Measurements from ENCODE around the gene PPP1R12A. TPM values are rescaled to one million over a fixed set of nuclear protein-coding genes. Genes with fewer than 3 reads are reported as not detected.

PPP1R12A gene
- total RNA-seq, 1 donor from 2014 or later, result 95.8 TPM

- Histone ChIP-seq H3K27ac (no peak overlapping the region), H3K9me3 (no peaks in the 10 kb centered on the region), H3K27me3 (no peaks in the 10 kb centered on the region), H3K4me3 (no peak overlapping the region), H3K4me1 (peaks cover 12% of the 10 kb centered on the region), H3K36me3 (peaks cover 0 to 30% of the 10 kb centered on the region in 2 donors)
- TF ChIP-seq POLR2A (IDR thresholded peaks at IDR 0.05) (no peak), CTCF (IDR thresholded peaks at IDR 0.05) (no peak), POLR2AphosphoS5 (IDR thresholded peaks at IDR 0.05; ENCODE audit: insufficient read depth in 1 of 2, low read depth in 1 of 2) (no peak)
- no peak for DNase-seq (ENCODE audit: extremely low spot score in 2 of 2)
- intact Hi-C loops (cut with DNase I), result no loop called here
Observed at GRCh38 chr12:79841248-79841877, 93.5 kb downstream of the PPP1R12A start.

- H3K36me3 ChIP-seq, result peaks cover 0 to 12% of the 10 kb centered on the region in 2 donors
- no peak for DNase-seq (ENCODE audit: extremely low spot score in 2 of 2)
- intact Hi-C loops (cut with DNase I), result no loop called here
- no peaks in the 10 kb centered on the region for H3K27me3 ChIP-seq
- H3K4me1 ChIP-seq, result peaks cover 12% of the 10 kb centered on the region
- H3K27ac ChIP-seq, result no peak overlapping the region
- TF ChIP-seq POLR2AphosphoS5 (IDR thresholded peaks at IDR 0.05; ENCODE audit: insufficient read depth in 1 of 2, low read depth in 1 of 2) (no peak), POLR2A (IDR thresholded peaks at IDR 0.05) (no peak), CTCF (IDR thresholded peaks at IDR 0.05) (no peak)
- no peak overlapping the region for H3K4me3 ChIP-seq
- no peaks in the 10 kb centered on the region for H3K9me3 ChIP-seq
Observed at GRCh38 chr12:79838359-79838758, 96.5 kb downstream of the PPP1R12A start.

GRCh38 chr12:79837575-79837974 is 97.3 kb downstream of the PPP1R12A start:
- no peak for DNase-seq (ENCODE audit: extremely low spot score in 2 of 2)
- intact Hi-C loops (cut with DNase I), result no loop called here
- no peak for TF ChIP-seq CTCF (IDR thresholded peaks at IDR 0.05)
- no peak for TF ChIP-seq POLR2AphosphoS5 (IDR thresholded peaks at IDR 0.05; ENCODE audit: insufficient read depth in 1 of 2, low read depth in 1 of 2)
- no peak for TF ChIP-seq POLR2A (IDR thresholded peaks at IDR 0.05)

GRCh38 chr12:79835377-79835843 is 99.5 kb downstream of the PPP1R12A start:
- intact Hi-C loops (cut with DNase I), result no loop called here
- Histone ChIP-seq H3K27me3 (no peaks in the 10 kb centered on the region), H3K4me1 (peaks cover 17% of the 10 kb centered on the region), H3K4me3 (no peak overlapping the region), H3K27ac (no peak overlapping the region), H3K36me3 (peaks cover 0 to 11% of the 10 kb centered on the region in 2 donors), H3K9me3 (no peaks in the 10 kb centered on the region)
- no peak for TF ChIP-seq POLR2A (IDR thresholded peaks at IDR 0.05)
- DNase-seq (ENCODE audit: extremely low spot score in 2 of 2), result no peak

More at GRCh38 chr12:79837575-79837974, 97.3 kb downstream of the PPP1R12A start:
- Histone ChIP-seq H3K36me3 (peaks cover 0 to 11% of the 10 kb centered on the region in 2 donors), H3K4me1 (peaks cover 18% of the 10 kb centered on the region), H3K27ac (no peak overlapping the region), H3K27me3 (no peaks in the 10 kb centered on the region), H3K4me3 (no peak overlapping the region), H3K9me3 (no peaks in the 10 kb centered on the region)

DNA sequence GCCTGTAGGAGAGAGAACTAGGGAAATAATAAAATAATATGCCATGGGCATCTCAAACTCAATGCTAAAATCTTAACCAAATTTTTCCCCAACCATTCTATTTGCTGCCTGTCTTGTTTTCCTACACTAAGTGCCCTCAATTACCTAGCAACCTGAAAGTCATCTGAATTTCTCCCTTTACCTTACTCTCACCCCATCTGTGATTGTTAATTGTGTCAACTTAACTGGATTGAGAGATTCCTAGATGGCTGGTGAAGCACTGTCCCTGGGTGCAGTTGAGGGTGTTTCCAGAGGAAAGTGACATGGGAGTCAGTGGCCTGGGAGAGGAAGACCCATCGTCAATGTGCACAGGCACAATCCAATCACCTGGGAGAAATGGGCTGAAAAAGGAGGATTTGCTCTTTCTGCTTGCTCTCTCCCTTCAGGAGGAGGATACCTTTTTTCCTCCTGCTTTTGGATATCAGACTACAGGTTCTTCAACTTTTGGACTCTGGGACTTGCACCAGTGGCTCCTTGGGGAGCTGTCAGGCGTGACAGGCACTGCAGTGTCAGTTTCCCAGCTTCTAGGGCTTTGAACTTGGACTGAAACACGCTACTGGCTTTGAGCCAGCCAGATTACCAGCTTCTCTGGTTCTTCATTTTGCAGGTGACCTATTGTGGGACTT is 100.1 kb downstream of the PPP1R12A start:
- DNase-seq (ENCODE audit: extremely low spot score in 2 of 2), result no peak
- intact Hi-C loops (cut with DNase I), result no loop called here

More for the DNA sequence above, 100.1 kb downstream of the PPP1R12A start:
- Histone ChIP-seq H3K36me3 (peaks cover 0 to 11% of the 10 kb centered on the region in 2 donors), H3K27ac (no peak overlapping the region), H3K27me3 (no peaks in the 10 kb centered on the region), H3K4me3 (no peak overlapping the region), H3K9me3 (no peaks in the 10 kb centered on the region), H3K4me1 (peaks cover 21% of the 10 kb centered on the region)
- TF ChIP-seq POLR2A (IDR thresholded peaks at IDR 0.05), result no peak
- no peak for TF ChIP-seq POLR2AphosphoS5 (IDR thresholded peaks at IDR 0.05; ENCODE audit: insufficient read depth in 1 of 2, low read depth in 1 of 2)
- TF ChIP-seq CTCF (IDR thresholded peaks at IDR 0.05), result no peak

All from vagina (tissue), 2 donors.